ENCODE measurements around the gene GPR153.

- peak in 1 of 2 donors; percentile 22 for TF ChIP-seq POLR2A (IDR thresholded peaks at IDR 0.05)
- peak; percentile 96 to 98 (median 97) for TF ChIP-seq CTCF (IDR thresholded peaks at IDR 0.05)
Measured at GRCh38 chr1:6246497-6247467, 14.1 kb downstream of the GPR153 start.

Data from Peyer's patch (tissue), 4 donors.